GM12878 (cell line): Measurements from ENCODE around the gene GJA1. TPM values are rescaled to one million over a fixed set of nuclear protein-coding genes. Genes with fewer than 3 reads are reported as not detected.
"Not testable (repeated sequence)": the region's sequence is repeated elsewhere in the genome, so short reads cannot be mapped to it uniquely, and the experiment has no call there.

Experiments used
- ATAC-seq: fragments of 200-7000 bp; cut with Tn5 transposase; 3 replicates; pipeline ENCODE4 v1.9.1; 2020; ENCODE audit warnings: mild to moderate bottlenecking, moderate library complexity
- BruUV-seq: library from RNA; stranded (reverse); fragments of 400-500 nt; replicated peaks from 2 replicates; lab custom pipeline; 2021; lab: Mats Ljungman, UMichigan
- CTCF ChIA-PET: fragments of 300-600 bp; sonication (Branson Sonifier 250); formaldehyde crosslinking; extraction: SDS; loops from one replicate; lab custom pipeline; 2021; ENCODE audit warnings: inconsistent platforms; lab: Yijun Ruan, JAX
- POLR2A ChIA-PET: fragments of 350-600 bp; formaldehyde crosslinking; extraction: SDS; loops from one replicate; lab custom pipeline; 2021; ENCODE audit warnings: inconsistent platforms; lab: Charles Lee
- RAD21 ChIA-PET: fragments of 300-600 bp; sonication (Branson Sonifier 250); formaldehyde crosslinking; loops from one replicate; lab custom pipeline; 2023; ENCODE audit warnings: antibody characterized with exemption; ENCODE audit not compliant: unreplicated experiment; lab: Charles Lee
- SMC1A ChIA-PET: fragments of 300-600 bp; sonication (Branson Sonifier 250); formaldehyde crosslinking; loops from one replicate; lab custom pipeline; 2023; ENCODE audit not compliant: unreplicated experiment, uncharacterized antibody; lab: Charles Lee
- DNase-seq: peaks from one replicate; pipeline ENCODE4 v3.0.0-alpha.2; 2011; ENCODE audit warnings: low read depth, low spot score
- FAIRE-seq: peaks from 3 replicates; lab custom pipeline; 2011; peaks lifted over from hg19 to GRCh38; lab: Jason Lieb, UNC
- H2AFZ ChIP-seq: 2 replicates; pipeline ENCODE4 v1.6.0; 2011; ENCODE audit warnings: low read depth, low read length, control low read depth; ENCODE audit not compliant: control insufficient read depth
- H3K27ac ChIP-seq: 2 replicates; pipeline ENCODE4 v1.5.1; 2011; ENCODE audit warnings: control low read depth; ENCODE audit not compliant: control insufficient read depth, insufficient read depth
- H3K27me3 ChIP-seq, 2 experiments: replicated peaks in 1 of 2; 2 replicates each; pipeline versions ENCODE4 v1.6.0 to v1.6.1; 2011; ENCODE audit warnings: low read length in 1 of 2; ENCODE audit not compliant: control insufficient read depth in 2 of 2, insufficient read depth in 2 of 2
- H3K36me3 ChIP-seq, 2 experiments: 2 replicates each; pipeline ENCODE4 v1.5.1; 2011; ENCODE audit warnings: low read length in 1 of 2; ENCODE audit not compliant: control insufficient read depth in 2 of 2, insufficient read depth in 2 of 2
- H3K4me1 ChIP-seq: 2 replicates; pipeline ENCODE4 v1.6.1; 2011; ENCODE audit warnings: mild to moderate bottlenecking, low read length, moderate library complexity, mixed read lengths; ENCODE audit not compliant: control insufficient read depth, insufficient read depth
- H3K4me2 ChIP-seq: 2 replicates; pipeline ENCODE4 v1.6.0; 2011; ENCODE audit warnings: control low read depth; ENCODE audit not compliant: control insufficient read depth, insufficient read depth
- H3K4me3 ChIP-seq: fragments of 200-600 bp; sonication (generic); 2 replicates; pipeline ENCODE4 v1.5.1; 2016
- H3K79me2 ChIP-seq: 2 replicates; pipeline ENCODE4 v1.6.0; 2011; ENCODE audit warnings: low read length; ENCODE audit not compliant: control insufficient read depth, insufficient read depth
- H3K9ac ChIP-seq: 2 replicates; pipeline ENCODE4 v1.8.0; 2011; ENCODE audit warnings: low read length, control low read depth, mixed read lengths; ENCODE audit not compliant: control insufficient read depth, insufficient read depth
- H3K9me3 ChIP-seq: replicated peaks from 3 replicates; pipeline ENCODE4 v1.5.1; 2011; ENCODE audit warnings: mild to moderate bottlenecking, low read length; ENCODE audit not compliant: control insufficient read depth, insufficient read depth
- H4K20me1 ChIP-seq: 2 replicates; pipeline ENCODE4 v1.6.0; 2011; ENCODE audit not compliant: control insufficient read depth, insufficient read depth
- WGBS: methylation state at CpG from one replicate; pipeline ENCODE4 v1.1.6; 2016; ENCODE audit warnings: low lambda C conversion rate; ENCODE audit not compliant: insufficient replicate concordance, insufficient coverage; ENCODE audit errors: missing lambda C conversion rate; 5-methylcytosine and 5-hydroxymethylcytosine counted together
- in situ Hi-C: fragments of 300-500 bp; cut with MboI; formaldehyde crosslinking; loops from 9 replicates; pipeline ENCODE4 v1.14.3; 2018; ENCODE audit warnings: mixed read lengths
- intact Hi-C: fragments of 100-400 bp; cut with micrococcal nuclease; formaldehyde crosslinking; loops from one replicate; pipeline ENCODE4 v1.14.2; 2022; ENCODE audit not compliant: unreplicated experiment
- polyA plus RNA-seq, 11 experiments: library from polyadenylated mRNA; depleted of rRNA in 4 of 11; unstranded in 6 of 11; stranded (reverse) in 5 of 11; fragments of >200 nt; fragmentation: Nextera tagmentation in 4 of 11; fragmentation: Illumina TruSeq in 1 of 11; extraction: Ambion mirVana in 4 of 11; extraction: Trizol in 1 of 11; gene quantifications; 1 replicate in 1 of 11; 2 replicates in 10 of 11; pipeline versions ENCODE4 v1.2.1 to v1.2.3, GENCODE V29; 2011 to 2016; ENCODE audit warnings: inconsistent platforms in 2 of 11, missing spikeins in 2 of 11, low read depth in 1 of 11
- total RNA-seq, 4 experiments: library from RNA; depleted of rRNA in 3 of 4; stranded (reverse); fragments of >200 nt in 3 of 4; fragmentation: Illumina TruSeq in 1 of 4; extraction: Trizol in 1 of 4; gene quantifications; 2 replicates each; pipeline versions ENCODE4 v1.2.1 to v1.2.3, GENCODE V29; 2013 to 2021

Gene GJA1
- total and polyA plus RNA-seq, 10 of the 15 experiments (the other 5 are each of a cell fraction or from before 2014, with no cell fraction given), result 0.11 to 0.69 (median 0.11) TPM; not detected in 7

- not testable (repeated sequence) for H3K79me2 ChIP-seq, FAIRE-seq
These were observed 12.3 kb downstream of the GJA1 start for GRCh38 chr6:121447746-121448145.

GRCh38 chr6:121448528-121448927 lies 13.1 kb downstream of the GJA1 start:
- CTCF ChIA-PET, BruUV-seq, H3K4me2 ChIP-seq, H3K9ac ChIP-seq, FAIRE-seq, H3K9me3 ChIP-seq, ATAC-seq, POLR2A ChIA-PET, H3K4me3 ChIP-seq, H3K4me1 ChIP-seq, H3K79me2 ChIP-seq, H2AFZ ChIP-seq, DNase-seq, H3K27ac ChIP-seq, in situ Hi-C loops, intact Hi-C loops, H3K36me3 ChIP-seq, RAD21 ChIA-PET, H3K27me3 ChIP-seq, H4K20me1 ChIP-seq: not testable (repeated sequence)
- SMC1A ChIA-PET, result interaction anchor here (0.6 kb wide), 1 partner anchor 158 kb away, joined by 3 read pairs; no protein-coding TSS in a partner anchor
- WGBS, result 15% methylated on average over 2 of the region's 2 CpGs

More at GRCh38 chr6:121447746-121448145, 12.3 kb downstream of the GJA1 start:
- H3K27me3 ChIP-seq, intact Hi-C loops, H3K9me3 ChIP-seq, DNase-seq, H4K20me1 ChIP-seq, BruUV-seq, ATAC-seq, H3K36me3 ChIP-seq, CTCF ChIA-PET, POLR2A ChIA-PET, H3K4me3 ChIP-seq, RAD21 ChIA-PET, H3K4me2 ChIP-seq, SMC1A ChIA-PET, in situ Hi-C loops, H3K4me1 ChIP-seq, H3K27ac ChIP-seq, H3K9ac ChIP-seq, H2AFZ ChIP-seq: not testable (repeated sequence)
- WGBS, result 39% methylated on average over 7 of the region's 7 CpGs
